Activated B cell treated with CpG ODN at 0.5 μM for 24 hours (primary cell): ENCODE measurements around the gene ELP6. TPM values are rescaled to one million over a fixed set of nuclear protein-coding genes. Genes with fewer than 3 reads are reported as not detected.

Source experiments
- ATAC-seq: fragments of 200-7000 bp; cut with Tn5 transposase; one replicate; pipeline ENCODE4 v1.10.0; 2021; ENCODE audit warnings: low read depth, mild to moderate bottlenecking, moderate library complexity
- CTCF ChIA-PET: fragments of 350-600 bp; sonication (Branson Sonifier 250); formaldehyde crosslinking; loops from one replicate; lab custom pipeline; 2021; ENCODE audit warnings: antibody characterized with exemption; lab: Charles Lee
- POLR2A ChIA-PET: fragments of 350-600 bp; sonication (Branson Sonifier 250); formaldehyde crosslinking; loops from one replicate; lab custom pipeline; 2021; ENCODE audit warnings: antibody characterized with exemption; lab: Charles Lee
- DNase-seq: peaks from one replicate; pipeline ENCODE4 v3.0.0; 2022
- H3K27ac Mint-ChIP-seq: one replicate; pipeline ENCODE4 v1.8.0; 2020; ENCODE audit warnings: mixed read lengths
- H3K27me3 Mint-ChIP-seq: one replicate; pipeline ENCODE4 v1.8.0; 2021; ENCODE audit warnings: mixed read lengths
- H3K36me3 Mint-ChIP-seq: one replicate; pipeline ENCODE4 v1.8.0; 2021; ENCODE audit warnings: low read depth, mixed read lengths
- H3K4me1 Mint-ChIP-seq: one replicate; pipeline ENCODE4 v1.8.0; 2021; ENCODE audit warnings: mixed read lengths
- H3K4me3 Mint-ChIP-seq: one replicate; pipeline ENCODE4 v1.8.0; 2020; ENCODE audit warnings: mild to moderate bottlenecking, mixed read lengths
- H3K9me3 Mint-ChIP-seq: one replicate; pipeline ENCODE4 v1.8.0; 2020; ENCODE audit warnings: mixed read lengths
- intact Hi-C: fragments of 100-400 bp; cut with micrococcal nuclease; formaldehyde crosslinking; loops from one replicate; pipeline ENCODE4 v1.15.1; 2024
- total RNA-seq: library from RNA; stranded (reverse); gene quantifications from 2 replicates; pipeline ENCODE4 v1.2.3, GENCODE V29; 2022
- TF ChIP-seq, protein P1 (sequence below): fragments of 200-600 bp; IDR thresholded peaks from one replicate; pipeline ENCODE4 v1.8.0; 2022; ENCODE audit warnings: antibody characterized with exemption, mild to moderate bottlenecking

The ELP6 gene
- total RNA-seq, 1 donor from 2014 or later, result 45.4 TPM

DNA sequence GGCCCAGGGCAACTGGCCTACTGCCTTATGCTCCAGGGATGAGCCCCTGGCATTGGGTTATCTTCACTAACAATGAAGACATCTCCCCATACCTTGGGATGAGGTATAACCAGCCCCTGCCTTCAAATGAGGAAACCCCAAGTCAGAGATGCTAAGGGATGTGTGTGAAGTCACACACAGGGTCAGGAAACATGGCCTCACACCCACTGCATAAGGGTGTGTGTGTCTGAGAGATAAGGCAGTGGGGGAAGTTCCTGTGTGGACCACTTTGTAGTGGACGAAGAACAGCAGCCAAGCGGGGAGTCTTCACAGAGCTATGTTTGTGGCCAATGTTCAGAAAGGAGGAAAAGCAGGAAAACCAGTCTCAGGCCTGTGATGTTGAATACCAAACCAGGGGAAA lies 10.5 kb downstream of the ELP6 start:
- no peaks in the 10 kb centered on the region for H3K9me3 Mint-ChIP-seq
- peaks cover 69% of the 10 kb centered on the region for H3K36me3 Mint-ChIP-seq
- intact Hi-C loops, result no loop called here
- DNase-seq (no peak), ATAC-seq (no peak)
- ChIA-PET CTCF (no interaction called here), POLR2A (no interaction called here)
- H3K27ac Mint-ChIP-seq, result no peak overlapping the region
- H3K4me3 Mint-ChIP-seq, result no peak overlapping the region
- TF ChIP-seq, protein P1, sequence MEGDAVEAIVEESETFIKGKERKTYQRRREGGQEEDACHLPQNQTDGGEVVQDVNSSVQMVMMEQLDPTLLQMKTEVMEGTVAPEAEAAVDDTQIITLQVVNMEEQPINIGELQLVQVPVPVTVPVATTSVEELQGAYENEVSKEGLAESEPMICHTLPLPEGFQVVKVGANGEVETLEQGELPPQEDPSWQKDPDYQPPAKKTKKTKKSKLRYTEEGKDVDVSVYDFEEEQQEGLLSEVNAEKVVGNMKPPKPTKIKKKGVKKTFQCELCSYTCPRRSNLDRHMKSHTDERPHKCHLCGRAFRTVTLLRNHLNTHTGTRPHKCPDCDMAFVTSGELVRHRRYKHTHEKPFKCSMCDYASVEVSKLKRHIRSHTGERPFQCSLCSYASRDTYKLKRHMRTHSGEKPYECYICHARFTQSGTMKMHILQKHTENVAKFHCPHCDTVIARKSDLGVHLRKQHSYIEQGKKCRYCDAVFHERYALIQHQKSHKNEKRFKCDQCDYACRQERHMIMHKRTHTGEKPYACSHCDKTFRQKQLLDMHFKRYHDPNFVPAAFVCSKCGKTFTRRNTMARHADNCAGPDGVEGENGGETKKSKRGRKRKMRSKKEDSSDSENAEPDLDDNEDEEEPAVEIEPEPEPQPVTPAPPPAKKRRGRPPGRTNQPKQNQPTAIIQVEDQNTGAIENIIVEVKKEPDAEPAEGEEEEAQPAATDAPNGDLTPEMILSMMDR, result no peak
- H3K4me1 Mint-ChIP-seq, result no peaks in the 10 kb centered on the region
- no peaks in the 10 kb centered on the region for H3K27me3 Mint-ChIP-seq

DNA sequence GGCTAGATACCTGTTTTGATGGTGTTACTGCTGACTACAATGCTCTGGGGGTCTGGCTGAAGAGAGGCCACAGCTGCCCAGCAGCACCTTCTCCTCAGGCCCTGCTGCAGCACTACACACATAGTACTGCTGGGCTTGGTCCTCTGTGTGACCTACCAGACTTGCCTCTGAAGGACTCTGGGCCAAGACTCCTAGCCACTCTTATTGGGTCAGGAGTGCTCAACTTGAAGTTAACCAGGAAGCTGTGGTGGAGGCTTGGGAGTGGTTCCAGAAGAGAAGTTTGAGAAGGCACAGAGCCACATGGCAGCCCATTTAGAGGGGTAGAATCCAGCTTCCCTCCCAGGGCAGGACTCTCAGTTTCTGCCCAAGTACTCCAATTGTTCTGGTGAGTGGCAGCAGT lies 16.6 kb downstream of the ELP6 start:
- ATAC-seq, result no peak
- Mint-ChIP-seq H3K4me3 (no peak overlapping the region), H3K9me3 (no peaks in the 10 kb centered on the region), H3K36me3 (peaks cover 58% of the 10 kb centered on the region), H3K4me1 (peaks cover 17% of the 10 kb centered on the region), H3K27ac (no peak overlapping the region), H3K27me3 (no peaks in the 10 kb centered on the region)
- TF ChIP-seq, protein P1, result no peak
- CTCF ChIA-PET, result no interaction called here
- intact Hi-C loops, result no loop called here
- DNase-seq, result no peak
- POLR2A ChIA-PET, result interaction anchor here (0.6 kb wide), 1 partner anchor 51 kb away, joined by 5 read pairs; no protein-coding TSS in a partner anchor

DNA sequence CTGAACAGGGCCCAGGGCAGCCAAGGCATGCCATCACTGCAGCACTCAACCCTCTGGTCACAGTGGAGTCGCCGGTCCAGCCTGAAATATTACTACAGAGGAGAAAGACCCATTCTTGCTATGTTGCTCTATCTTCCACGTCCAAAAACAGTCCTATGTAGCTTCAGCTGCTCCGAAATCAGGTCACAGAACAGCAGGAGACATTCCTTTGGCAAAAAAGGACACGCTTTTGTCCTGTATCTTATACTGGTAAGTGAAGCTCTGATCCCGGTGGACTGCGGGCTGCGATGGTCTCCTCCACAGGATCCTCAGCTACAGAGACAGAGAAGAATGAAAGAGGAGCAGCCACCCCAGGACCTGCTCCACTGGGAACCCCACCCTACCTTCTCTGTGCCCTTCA lies 17.6 kb downstream of the ELP6 start:
- Mint-ChIP-seq H3K9me3 (no peaks in the 10 kb centered on the region), H3K27me3 (no peaks in the 10 kb centered on the region), H3K27ac (no peak overlapping the region), H3K36me3 (peaks cover 48% of the 10 kb centered on the region), H3K4me3 (no peak overlapping the region), H3K4me1 (peaks cover 27% of the 10 kb centered on the region)
- CTCF ChIA-PET, result no interaction called here
- POLR2A ChIA-PET, result interaction anchor here (0.6 to 0.7 kb wide), 2 partner anchors 316 to 1919 kb away, joined by 3 to 5 read pairs; no protein-coding TSS in a partner anchor
- DNase-seq (no peak), ATAC-seq (no peak)
- intact Hi-C loops, result no loop called here
- TF ChIP-seq, protein P1, result no peak

DNA sequence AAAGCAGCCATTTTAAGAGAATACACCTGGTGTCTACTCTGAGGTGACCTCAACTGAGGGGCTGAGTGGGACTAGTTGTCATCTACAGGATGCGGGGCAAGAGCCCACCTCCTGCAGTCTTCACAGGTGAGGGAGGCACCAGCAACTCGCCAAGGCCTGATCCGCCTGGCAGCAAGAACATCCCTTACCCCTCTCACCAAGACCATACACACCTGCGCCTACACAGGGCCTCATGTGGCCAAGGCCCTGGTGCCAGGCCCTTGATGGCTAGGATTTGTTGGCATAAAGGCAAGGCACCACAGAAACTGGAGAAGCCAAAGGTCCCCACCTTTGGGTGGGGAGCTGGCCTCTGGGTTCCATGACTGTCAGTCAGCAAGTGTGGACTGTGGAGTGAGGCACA lies 18.4 kb downstream of the ELP6 start:
- Mint-ChIP-seq H3K27ac (no peak overlapping the region), H3K9me3 (no peaks in the 10 kb centered on the region), H3K27me3 (no peaks in the 10 kb centered on the region), H3K4me3 (no peak overlapping the region), H3K36me3 (peaks cover 42% of the 10 kb centered on the region), H3K4me1 (peaks cover 34% of the 10 kb centered on the region)
- TF ChIP-seq, protein P1, result no peak
- POLR2A ChIA-PET, result no interaction called here
- CTCF ChIA-PET, result no interaction called here
- DNase-seq (no peak), ATAC-seq (no peak)
- intact Hi-C loops, result no loop called here

DNA sequence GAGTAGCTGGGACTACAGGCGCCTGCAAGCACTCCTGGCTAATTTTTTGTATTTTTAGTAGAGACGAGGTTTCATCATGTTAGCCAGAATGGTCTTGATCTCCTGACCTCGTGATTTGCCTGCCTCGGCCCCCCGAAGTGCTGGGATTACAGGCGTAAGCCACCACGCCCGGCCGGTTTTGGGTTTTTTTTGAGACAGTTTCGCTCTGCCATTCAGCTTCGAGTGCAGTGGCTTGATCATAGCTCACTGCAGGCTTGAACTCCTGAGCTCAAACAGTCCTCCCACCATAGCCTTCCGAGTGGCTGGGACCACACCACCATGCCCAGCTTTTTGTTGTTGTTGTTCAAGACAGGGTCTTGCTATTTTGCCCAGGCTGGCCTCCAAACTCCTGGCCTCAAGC lies 21.7 kb downstream of the ELP6 start:
- DNase-seq (no peak), ATAC-seq (peak; percentile 56)
- Mint-ChIP-seq H3K4me1 (peaks cover 34% of the 10 kb centered on the region), H3K27ac (peak overlapping the region; percentile 66), H3K36me3 (peaks cover 20% of the 10 kb centered on the region), H3K9me3 (no peaks in the 10 kb centered on the region), H3K4me3 (peak overlapping the region; percentile 50), H3K27me3 (no peaks in the 10 kb centered on the region)
- intact Hi-C loops, result no loop called here
- TF ChIP-seq, protein P1, result no peak
- ChIA-PET POLR2A (interaction anchor here (0.6 to 2.8 kb wide), 4 partner anchors 16 to 1573 kb away, joined by 3 to 20 read pairs (median 5); partner anchors contain the start of genes ELP6 and SCAP), CTCF (interaction anchor here (1.2 to 1.9 kb wide), 2 partner anchors 15 to 71 kb away, joined by 3 to 6 read pairs; no protein-coding TSS in a partner anchor)
